ENCODE measurements around the gene RNF220. TPM values are rescaled to one million over a fixed set of nuclear protein-coding genes. Genes with fewer than 3 reads are reported as not detected.
"Not testable (repeated sequence)": the region's sequence is repeated elsewhere in the genome, so short reads cannot be mapped to it uniquely, and the experiment has no call there.

RNF220 gene
- total RNA-seq, 1 donor from 2014 or later, result 58.4 TPM

DNA sequence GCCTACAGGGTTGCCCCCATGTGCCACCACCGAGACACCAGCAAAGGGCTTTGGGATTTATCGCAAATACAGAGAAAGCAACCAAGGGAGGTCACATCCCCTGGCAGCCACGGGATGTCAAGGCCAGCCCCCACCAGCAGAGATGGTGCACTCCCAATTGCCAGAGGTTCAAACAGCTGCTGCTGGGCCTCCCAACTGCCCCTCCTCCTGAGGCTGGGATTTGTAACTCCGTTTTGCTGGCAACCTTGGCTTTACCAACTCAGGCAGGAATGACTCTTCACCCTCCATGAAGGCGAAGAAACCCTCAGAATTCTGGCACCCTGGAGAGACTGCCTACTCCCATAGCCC lies 257.6 kb downstream of the RNF220 start:
- Mint-ChIP-seq H3K27me3 (ENCODE audit: low read depth) (no peaks in the 10 kb centered on the region), H3K4me1 (ENCODE audit: low read depth) (peaks cover 7% of the 10 kb centered on the region), H3K4me3 (ENCODE audit: unreplicated experiment) (no peak overlapping the region), H3K9me3 (ENCODE audit: low read depth) (no peaks in the 10 kb centered on the region), H3K36me3 (ENCODE audit: low read depth) (no peaks in the 10 kb centered on the region), H3K27ac (ENCODE audit: unreplicated experiment) (no peak overlapping the region)
- TF ChIP-seq, protein P1, sequence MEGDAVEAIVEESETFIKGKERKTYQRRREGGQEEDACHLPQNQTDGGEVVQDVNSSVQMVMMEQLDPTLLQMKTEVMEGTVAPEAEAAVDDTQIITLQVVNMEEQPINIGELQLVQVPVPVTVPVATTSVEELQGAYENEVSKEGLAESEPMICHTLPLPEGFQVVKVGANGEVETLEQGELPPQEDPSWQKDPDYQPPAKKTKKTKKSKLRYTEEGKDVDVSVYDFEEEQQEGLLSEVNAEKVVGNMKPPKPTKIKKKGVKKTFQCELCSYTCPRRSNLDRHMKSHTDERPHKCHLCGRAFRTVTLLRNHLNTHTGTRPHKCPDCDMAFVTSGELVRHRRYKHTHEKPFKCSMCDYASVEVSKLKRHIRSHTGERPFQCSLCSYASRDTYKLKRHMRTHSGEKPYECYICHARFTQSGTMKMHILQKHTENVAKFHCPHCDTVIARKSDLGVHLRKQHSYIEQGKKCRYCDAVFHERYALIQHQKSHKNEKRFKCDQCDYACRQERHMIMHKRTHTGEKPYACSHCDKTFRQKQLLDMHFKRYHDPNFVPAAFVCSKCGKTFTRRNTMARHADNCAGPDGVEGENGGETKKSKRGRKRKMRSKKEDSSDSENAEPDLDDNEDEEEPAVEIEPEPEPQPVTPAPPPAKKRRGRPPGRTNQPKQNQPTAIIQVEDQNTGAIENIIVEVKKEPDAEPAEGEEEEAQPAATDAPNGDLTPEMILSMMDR (IDR thresholded peaks at IDR 0.05), result no peak
- DNase-seq (ENCODE audit: low spot score), result peak; percentile 50

DNA sequence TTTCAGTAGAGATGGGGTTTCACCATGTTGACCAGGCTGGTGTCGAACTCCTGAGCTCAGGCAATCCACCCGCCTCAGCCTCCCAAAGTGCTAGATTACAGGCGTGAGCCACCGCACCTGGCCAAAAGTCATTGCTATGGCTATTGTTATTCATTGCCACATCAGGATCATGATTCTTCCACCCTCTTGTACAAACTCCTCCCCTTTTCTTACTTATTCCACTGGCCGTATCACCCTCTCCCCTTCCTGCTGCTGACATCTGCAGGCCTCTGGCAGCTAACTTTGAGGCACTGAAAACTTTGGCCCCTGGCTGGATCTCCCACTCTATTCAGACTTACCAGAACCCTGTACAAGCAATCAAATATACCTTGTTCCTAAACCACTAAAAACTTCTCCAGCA lies 258.4 kb downstream of the RNF220 start:
- Mint-ChIP-seq H3K4me3 (ENCODE audit: unreplicated experiment) (no peak overlapping the region), H3K9me3 (ENCODE audit: low read depth) (no peaks in the 10 kb centered on the region), H3K27ac (ENCODE audit: unreplicated experiment) (no peak overlapping the region), H3K4me1 (ENCODE audit: low read depth) (peaks cover 7% of the 10 kb centered on the region), H3K27me3 (ENCODE audit: low read depth) (no peaks in the 10 kb centered on the region), H3K36me3 (ENCODE audit: low read depth) (no peaks in the 10 kb centered on the region)
- peak; percentile 22 for DNase-seq (ENCODE audit: low spot score)
- TF ChIP-seq, protein P1 (IDR thresholded peaks at IDR 0.05), result no peak

DNA sequence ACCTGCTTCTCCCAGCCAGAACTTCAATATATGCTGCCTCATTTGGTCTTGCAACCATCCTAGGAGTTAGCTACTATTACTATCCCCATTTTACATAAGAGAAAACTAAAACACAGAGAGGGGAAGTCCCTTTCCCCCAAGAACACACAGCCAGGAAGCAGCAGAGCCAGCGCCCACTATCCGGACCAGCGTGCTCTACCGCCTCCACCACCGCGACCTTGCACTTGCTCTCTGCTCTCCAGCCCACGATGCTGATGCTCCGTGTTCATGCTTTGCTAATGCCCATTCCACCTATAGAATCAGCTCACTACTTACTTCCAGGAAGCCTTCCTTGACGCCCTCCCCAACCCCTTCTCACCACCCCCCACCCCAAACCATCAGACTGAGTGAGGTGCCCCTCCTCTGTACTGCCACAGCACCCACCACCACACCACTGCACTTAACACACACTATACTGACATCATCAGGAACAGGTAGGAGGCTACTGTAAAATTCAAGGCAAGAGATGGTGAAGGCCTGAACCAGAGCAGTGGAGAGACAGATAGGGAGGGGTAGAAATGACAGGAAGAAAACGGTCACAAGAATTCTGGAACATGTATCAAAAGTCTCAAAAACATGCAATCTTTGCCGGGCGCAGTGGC lies 259.8 kb downstream of the RNF220 start:
- Mint-ChIP-seq H3K9me3 (ENCODE audit: low read depth) (no peaks in the 10 kb centered on the region), H3K27me3 (ENCODE audit: low read depth) (no peaks in the 10 kb centered on the region), H3K4me1 (ENCODE audit: low read depth) (peaks cover 7% of the 10 kb centered on the region), H3K36me3 (ENCODE audit: low read depth) (no peaks in the 10 kb centered on the region), H3K27ac (ENCODE audit: unreplicated experiment) (no peak overlapping the region), H3K4me3 (ENCODE audit: unreplicated experiment) (no peak overlapping the region)
- TF ChIP-seq, protein P1 (IDR thresholded peaks at IDR 0.05), result no peak
- DNase-seq (ENCODE audit: low spot score), result peak; percentile 42

DNA sequence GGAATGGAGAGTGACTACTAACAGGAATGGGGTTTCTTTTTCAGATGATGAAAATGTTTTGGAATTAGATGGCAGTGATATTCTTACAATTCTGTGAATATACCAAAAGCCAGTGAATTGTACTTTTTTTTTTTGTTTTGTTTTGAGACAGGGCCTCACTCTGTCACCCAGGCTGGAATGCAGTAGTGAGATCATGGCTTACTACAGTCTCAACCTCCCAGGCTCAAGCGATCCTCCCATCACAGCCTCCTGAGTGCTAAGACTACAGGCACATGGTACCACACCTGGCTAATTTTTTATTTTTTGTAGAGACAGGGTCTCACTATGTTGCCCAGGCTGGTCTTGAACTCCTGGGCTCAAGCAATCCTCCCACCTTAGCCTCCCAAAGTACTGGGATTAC lies 261.7 kb downstream of the RNF220 start:
- H3K27me3 Mint-ChIP-seq (ENCODE audit: low read depth); H3K27ac Mint-ChIP-seq (ENCODE audit: unreplicated experiment); H3K4me1 Mint-ChIP-seq (ENCODE audit: low read depth); H3K4me3 Mint-ChIP-seq (ENCODE audit: unreplicated experiment); H3K36me3 Mint-ChIP-seq (ENCODE audit: low read depth); H3K9me3 Mint-ChIP-seq (ENCODE audit: low read depth); DNase-seq (ENCODE audit: low spot score): not testable (repeated sequence)

DNA sequence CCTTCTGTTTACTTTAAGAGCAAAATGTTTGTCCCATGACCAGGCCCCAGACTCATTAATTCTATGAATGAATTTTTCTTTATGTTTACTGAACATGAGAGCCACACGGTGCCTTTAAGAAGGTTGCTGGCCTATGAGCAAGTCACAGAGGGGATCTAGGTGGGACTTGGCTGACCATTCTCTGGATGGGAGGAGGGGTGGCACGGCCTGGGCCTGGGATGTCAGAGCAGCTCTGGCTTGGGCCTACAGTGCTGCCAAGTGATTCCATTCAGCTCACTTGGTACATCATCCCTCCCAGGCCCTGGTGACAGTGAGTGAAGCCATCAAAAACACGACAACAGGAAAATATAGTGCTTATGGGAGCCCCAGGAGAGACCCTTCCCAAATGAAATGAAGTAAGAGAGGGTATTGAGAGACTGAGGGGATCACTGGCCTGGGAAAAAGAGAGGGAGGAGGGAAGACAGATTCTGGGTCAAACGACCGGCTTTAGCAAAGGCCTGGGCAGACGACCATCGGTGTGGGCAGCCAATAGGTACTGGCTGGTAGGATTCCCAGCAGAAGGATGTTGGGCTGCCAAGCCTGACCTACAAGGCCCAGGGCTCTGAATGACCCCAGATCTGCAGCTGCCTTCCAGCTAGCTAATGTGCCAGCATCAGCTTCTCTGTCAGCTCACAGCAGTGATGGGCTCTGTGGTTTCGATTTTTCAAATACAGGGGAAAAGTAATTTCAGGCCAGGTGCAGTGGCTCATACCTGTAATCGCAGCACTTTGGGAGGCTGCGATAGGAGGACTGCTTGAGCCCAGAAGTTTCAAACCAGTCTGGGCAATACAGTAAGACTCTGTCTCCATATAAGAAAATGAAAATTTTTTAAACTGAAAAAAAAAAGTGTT lies 265.9 kb downstream of the RNF220 start:
- Mint-ChIP-seq H3K36me3 (ENCODE audit: low read depth) (peaks cover 2% of the 10 kb centered on the region), H3K4me3 (ENCODE audit: unreplicated experiment) (no peak overlapping the region), H3K27me3 (ENCODE audit: low read depth) (no peaks in the 10 kb centered on the region), H3K9me3 (ENCODE audit: low read depth) (no peaks in the 10 kb centered on the region), H3K27ac (ENCODE audit: unreplicated experiment) (no peak overlapping the region), H3K4me1 (ENCODE audit: low read depth) (peaks cover 29% of the 10 kb centered on the region)
- peak; percentile 73 for DNase-seq (ENCODE audit: low spot score)
- TF ChIP-seq, protein P1 (IDR thresholded peaks at IDR 0.05), result no peak

Data from chondrocyte (in vitro differentiated cells).